ENCODE data around the gene ZNF341.

The ZNF341 gene

GRCh38 chr20:33765592-33765991, 33.8 kb downstream of the ZNF341 start:
- Histone ChIP-seq H3K36me3 (ENCODE audit: control insufficient read depth in 2 of 2, insufficient read depth in 1 of 2, low read length in 2 of 2) (peaks cover 0 to 3% of the 10 kb centered on the region in 2 experiments; a peak in 1 of 3 replicates), H3K9me3 (ENCODE audit: control insufficient read depth, insufficient read depth, low read depth, low read length) (no peaks in the 10 kb centered on the region), H3K4me3 (ENCODE audit: low read depth, low read length) (no peak overlapping the region), H3K27ac (ENCODE audit: extremely low read depth, low read depth, low read length) (no peak overlapping the region), H3K4me1 (ENCODE audit: control insufficient read depth, insufficient read depth, low read length) (no peaks in the 10 kb centered on the region)
- TF ChIP-seq ZNF114 (tag by site-specific recombination; IDR thresholded peaks at IDR 0.05) (no peak), ZBTB1 (tag by site-specific recombination; IDR thresholded peaks at IDR 0.05) (no peak)
- CTCF ChIA-PET, result no interaction called here
- POLR2A ChIA-PET, result no interaction called here

GRCh38 chr20:33766686-33767085, 34.9 kb downstream of the ZNF341 start:
- ChIA-PET CTCF (interaction anchor here (0.6 kb wide), 1 partner anchor 376 kb away, joined by 3 read pairs; no protein-coding TSS in a partner anchor), POLR2A (no interaction called here)
- Histone ChIP-seq H3K4me3 (ENCODE audit: low read depth, low read length) (no peak overlapping the region), H3K36me3 (ENCODE audit: control insufficient read depth in 2 of 2, insufficient read depth in 1 of 2, low read length in 2 of 2) (peaks cover 0 to 3% of the 10 kb centered on the region in 2 experiments; a peak in 1 of 3 replicates), H3K9me3 (ENCODE audit: control insufficient read depth, insufficient read depth, low read depth, low read length) (no peaks in the 10 kb centered on the region), H3K27ac (ENCODE audit: extremely low read depth, low read depth, low read length) (no peak overlapping the region), H3K4me1 (ENCODE audit: control insufficient read depth, insufficient read depth, low read length) (no peaks in the 10 kb centered on the region)
- TF ChIP-seq ZNF510 (tag by site-specific recombination; IDR thresholded peaks at IDR 0.05; ENCODE audit: insufficient replicate concordance) (no peak), ZNF114 (tag by site-specific recombination; IDR thresholded peaks at IDR 0.05) (no peak), ZNF549 (tag by site-specific recombination; IDR thresholded peaks at IDR 0.05) (no peak), ZNF169 (tag by site-specific recombination; IDR thresholded peaks at IDR 0.05) (no peak), MYNN (tag by site-specific recombination; IDR thresholded peaks at IDR 0.05; ENCODE audit: borderline replicate concordance) (no peak), ZNF792 (tag by site-specific recombination; IDR thresholded peaks at IDR 0.05) (no peak), MEIS1 (CRISPR knock-in tag; IDR thresholded peaks at IDR 0.05; ENCODE audit: borderline replicate concordance) (no peak), KLF1 (tag by site-specific recombination; IDR thresholded peaks at IDR 0.05) (no peak)

GRCh38 chr20:33767777-33768138, 36.0 kb downstream of the ZNF341 start:
- no peak overlapping the region for H3K4me3 ChIP-seq (ENCODE audit: low read depth, low read length)
- peaks cover 0 to 3% of the 10 kb centered on the region in 2 experiments; a peak in 1 of 3 replicates for H3K36me3 ChIP-seq (ENCODE audit: control insufficient read depth in 2 of 2, insufficient read depth in 1 of 2, low read length in 2 of 2)
- no peaks in the 10 kb centered on the region for H3K4me1 ChIP-seq (ENCODE audit: control insufficient read depth, insufficient read depth, low read length)
- H3K9me3 ChIP-seq (ENCODE audit: control insufficient read depth, insufficient read depth, low read depth, low read length), result no peaks in the 10 kb centered on the region
- CTCF ChIA-PET, result interaction anchor here (0.6 kb wide), 1 partner anchor 324 kb away, joined by 3 read pairs; the partner anchor contains the start of gene SNTA1
- H3K27ac ChIP-seq (ENCODE audit: extremely low read depth, low read depth, low read length), result no peak overlapping the region
- POLR2A ChIA-PET, result no interaction called here
- no peak for TF ChIP-seq KLF1 (tag by site-specific recombination; IDR thresholded peaks at IDR 0.05)
- no peak for TF ChIP-seq ZNF112 (tag by site-specific recombination; IDR thresholded peaks at IDR 0.05)
- no peak for TF ChIP-seq ZNF211 (tag by site-specific recombination; IDR thresholded peaks at IDR 0.05; ENCODE audit: low read depth)
- no peak for TF ChIP-seq BCL11B (tag by site-specific recombination; IDR thresholded peaks at IDR 0.05; ENCODE audit: low read depth)
- no peak for TF ChIP-seq FEZF1 (tag by site-specific recombination; IDR thresholded peaks at IDR 0.05)
- no peak for TF ChIP-seq ZBTB20 (tag by site-specific recombination; IDR thresholded peaks at IDR 0.05)
- TF ChIP-seq ZNF221 (tag by site-specific recombination; IDR thresholded peaks at IDR 0.05; ENCODE audit: borderline replicate concordance), result no peak
- no peak for TF ChIP-seq SP3 (tag by site-specific recombination; IDR thresholded peaks at IDR 0.05)
- TF ChIP-seq ZNF585B (tag by site-specific recombination; IDR thresholded peaks at IDR 0.05), result no peak
- TF ChIP-seq ZNF146 (tag by site-specific recombination; IDR thresholded peaks at IDR 0.05), result no peak
- TF ChIP-seq SCRT2 (tag by site-specific recombination; IDR thresholded peaks at IDR 0.05), result no peak
- TF ChIP-seq ZNF530 (tag by site-specific recombination; IDR thresholded peaks at IDR 0.05; ENCODE audit: low read depth), result no peak
- no peak for TF ChIP-seq ZNF560 (tag by site-specific recombination; IDR thresholded peaks at IDR 0.05; ENCODE audit: borderline replicate concordance)
- no peak for TF ChIP-seq ZNF645 (tag by site-specific recombination; IDR thresholded peaks at IDR 0.05)
- no peak for TF ChIP-seq ZNF214 (tag by site-specific recombination; IDR thresholded peaks at IDR 0.05; ENCODE audit: borderline replicate concordance)
- no peak for TF ChIP-seq ZNF571 (tag by site-specific recombination; IDR thresholded peaks at IDR 0.05)
- TF ChIP-seq HOXD13 (CRISPR knock-in tag; IDR thresholded peaks at IDR 0.05; ENCODE audit: borderline replicate concordance), result no peak

Measured in HEK293 (cell line).